IPS-18a (cell line): Measurements from ENCODE around the gene TXNRD2.

Experiments
- H3K27ac ChIP-seq: one replicate; pipeline ENCODE4 v1.5.1; 2013; ENCODE audit warnings: low read length
- H3K27me3 ChIP-seq: one replicate; pipeline ENCODE4 v1.6.1; 2013; ENCODE audit warnings: mild to moderate bottlenecking, low read length; ENCODE audit not compliant: control insufficient read depth, insufficient read depth
- H3K36me3 ChIP-seq: one replicate; pipeline ENCODE4 v1.6.1; 2013; ENCODE audit warnings: low read depth, low read length; ENCODE audit not compliant: control insufficient read depth
- H3K4me1 ChIP-seq: one replicate; pipeline ENCODE4 v1.6.1; 2013; ENCODE audit warnings: low read depth, low read length; ENCODE audit not compliant: control insufficient read depth
- H3K4me3 ChIP-seq: one replicate; pipeline ENCODE4 v1.5.1; 2013; ENCODE audit warnings: low read length
- H3K9ac ChIP-seq: one replicate; pipeline ENCODE4 v1.6.1; 2013; ENCODE audit warnings: mild to moderate bottlenecking, low read length, moderate library complexity
- H3K9me3 ChIP-seq: one replicate; pipeline ENCODE4 v1.6.1; 2013; ENCODE audit warnings: low read depth, low read length; ENCODE audit not compliant: control insufficient read depth

Gene TXNRD2

GRCh38 chr22:19825904-19826618 lies 115.6 kb downstream of the TXNRD2 start:
- Histone ChIP-seq H3K36me3 (no peaks in the 10 kb centered on the region), H3K9me3 (no peaks in the 10 kb centered on the region), H3K4me3 (no peak overlapping the region), H3K27ac (no peak overlapping the region), H3K27me3 (no peaks in the 10 kb centered on the region), H3K9ac (no peak overlapping the region), H3K4me1 (no peaks in the 10 kb centered on the region)
